ENCODE measurements around the gene MAML1. TPM values are rescaled to one million over a fixed set of nuclear protein-coding genes. Genes with fewer than 3 reads are reported as not detected.

The MAML1 gene
- total RNA-seq, 1 donor from 2014 or later: 59.1 TPM

- peaks cover 7% of the 10 kb centered on the region for H3K36me3 Mint-ChIP-seq (ENCODE audit: low read depth)
- peaks cover 11% of the 10 kb centered on the region for H3K4me1 Mint-ChIP-seq
- H3K27me3 Mint-ChIP-seq (ENCODE audit: low read depth): peaks cover 5% of the 10 kb centered on the region
- H3K4me3 Mint-ChIP-seq: peak overlapping the region; percentile 78
- no peaks in the 10 kb centered on the region for H3K9me3 Mint-ChIP-seq
- no peak for DNase-seq (ENCODE audit: low read depth, low spot score)
- H3K27ac Mint-ChIP-seq (ENCODE audit: unreplicated experiment): no peak overlapping the region
- TF ChIP-seq, protein P1, sequence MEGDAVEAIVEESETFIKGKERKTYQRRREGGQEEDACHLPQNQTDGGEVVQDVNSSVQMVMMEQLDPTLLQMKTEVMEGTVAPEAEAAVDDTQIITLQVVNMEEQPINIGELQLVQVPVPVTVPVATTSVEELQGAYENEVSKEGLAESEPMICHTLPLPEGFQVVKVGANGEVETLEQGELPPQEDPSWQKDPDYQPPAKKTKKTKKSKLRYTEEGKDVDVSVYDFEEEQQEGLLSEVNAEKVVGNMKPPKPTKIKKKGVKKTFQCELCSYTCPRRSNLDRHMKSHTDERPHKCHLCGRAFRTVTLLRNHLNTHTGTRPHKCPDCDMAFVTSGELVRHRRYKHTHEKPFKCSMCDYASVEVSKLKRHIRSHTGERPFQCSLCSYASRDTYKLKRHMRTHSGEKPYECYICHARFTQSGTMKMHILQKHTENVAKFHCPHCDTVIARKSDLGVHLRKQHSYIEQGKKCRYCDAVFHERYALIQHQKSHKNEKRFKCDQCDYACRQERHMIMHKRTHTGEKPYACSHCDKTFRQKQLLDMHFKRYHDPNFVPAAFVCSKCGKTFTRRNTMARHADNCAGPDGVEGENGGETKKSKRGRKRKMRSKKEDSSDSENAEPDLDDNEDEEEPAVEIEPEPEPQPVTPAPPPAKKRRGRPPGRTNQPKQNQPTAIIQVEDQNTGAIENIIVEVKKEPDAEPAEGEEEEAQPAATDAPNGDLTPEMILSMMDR (conservative IDR thresholded peaks at IDR 0.05): no peak
Observed at GRCh38 chr5:179797741-179798140, 65.1 kb downstream of the MAML1 start.

GRCh38 chr5:179798144-179798770 is 65.6 kb downstream of the MAML1 start:
- no peak for DNase-seq (ENCODE audit: low read depth, low spot score)
- Mint-ChIP-seq H3K27me3 (ENCODE audit: low read depth) (peaks cover 5% of the 10 kb centered on the region), H3K4me1 (peaks cover 14% of the 10 kb centered on the region), H3K9me3 (no peaks in the 10 kb centered on the region), H3K4me3 (no peak overlapping the region), H3K36me3 (ENCODE audit: low read depth) (peaks cover 7% of the 10 kb centered on the region), H3K27ac (ENCODE audit: unreplicated experiment) (no peak overlapping the region)
- TF ChIP-seq, protein P1 (conservative IDR thresholded peaks at IDR 0.05): no peak

DNA sequence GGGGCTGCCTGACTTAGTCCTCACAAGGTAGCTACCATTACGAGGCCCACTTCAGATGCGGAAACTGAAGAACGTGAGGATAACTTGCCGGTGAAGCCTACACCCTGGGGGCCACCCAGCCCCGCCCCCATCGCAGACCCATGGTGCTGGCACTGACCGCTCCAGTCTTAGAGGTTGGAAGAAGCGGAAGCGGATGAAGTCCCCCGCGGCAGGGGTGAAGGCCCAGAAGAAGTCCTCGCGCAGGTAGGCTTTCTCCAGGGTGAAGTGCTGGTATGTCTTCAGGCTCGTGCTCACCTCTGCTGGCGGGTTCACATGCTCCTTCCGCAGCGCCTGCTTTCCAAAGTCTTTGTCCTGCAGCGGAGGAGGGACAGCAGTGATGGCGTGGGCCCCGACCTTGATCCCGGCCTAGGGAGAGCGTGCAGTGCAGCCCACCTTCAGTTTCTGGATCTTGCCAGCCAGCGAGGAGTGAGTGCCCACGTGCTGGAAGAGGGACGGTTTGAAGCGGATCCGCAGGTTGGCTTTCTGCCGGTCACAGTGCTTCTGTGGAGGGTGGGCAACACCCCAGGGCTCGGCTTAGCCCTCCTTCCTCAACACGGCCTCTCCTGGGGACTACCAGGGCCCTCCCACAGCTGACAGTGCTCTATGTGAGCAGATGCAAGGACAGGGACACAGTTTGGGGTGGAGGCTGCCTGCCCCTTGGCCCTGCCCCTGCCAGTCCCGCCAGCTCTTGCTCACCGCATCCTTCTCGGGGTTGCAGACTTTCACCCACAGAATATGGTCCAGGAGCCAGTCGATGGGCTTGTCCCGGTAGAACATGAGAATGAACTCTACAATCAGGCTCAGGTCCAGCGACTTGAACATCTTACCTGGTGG is 66.4 kb downstream of the MAML1 start:
- Mint-ChIP-seq H3K27me3 (ENCODE audit: low read depth) (peaks cover 5% of the 10 kb centered on the region), H3K36me3 (ENCODE audit: low read depth) (peaks cover 7% of the 10 kb centered on the region), H3K4me3 (peak overlapping the region; percentile 61), H3K27ac (ENCODE audit: unreplicated experiment) (peak overlapping the region; percentile 35), H3K9me3 (no peaks in the 10 kb centered on the region), H3K4me1 (peaks cover 17% of the 10 kb centered on the region)
- TF ChIP-seq, protein P1 (conservative IDR thresholded peaks at IDR 0.05): no peak
- no peak for DNase-seq (ENCODE audit: low read depth, low spot score)

DNA sequence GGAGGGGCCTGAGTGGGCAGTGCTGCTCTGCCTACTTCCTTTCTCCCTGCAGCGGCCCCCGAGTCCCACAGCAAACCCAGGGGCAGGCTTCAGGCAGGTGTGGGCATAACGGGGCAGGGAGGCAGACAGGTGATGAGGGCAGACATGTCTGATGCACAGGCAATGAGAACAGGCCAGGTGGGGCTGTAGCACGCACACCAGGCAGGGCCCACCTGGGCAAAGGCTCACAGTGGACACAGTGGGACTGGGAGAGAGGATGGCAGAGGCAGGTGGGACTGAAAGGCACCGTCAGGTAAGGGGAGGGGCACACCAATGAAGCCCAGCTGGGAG is 67.0 kb downstream of the MAML1 start:
- H3K9me3 Mint-ChIP-seq: no peaks in the 10 kb centered on the region
- H3K27ac Mint-ChIP-seq (ENCODE audit: unreplicated experiment): peak overlapping the region; percentile 35
- H3K4me1 Mint-ChIP-seq: peaks cover 23% of the 10 kb centered on the region
- TF ChIP-seq, protein P1 (conservative IDR thresholded peaks at IDR 0.05): no peak
- H3K4me3 Mint-ChIP-seq: peak overlapping the region; percentile 61
- H3K27me3 Mint-ChIP-seq (ENCODE audit: low read depth): peaks cover 5% of the 10 kb centered on the region
- DNase-seq (ENCODE audit: low read depth, low spot score): no peak
- H3K36me3 Mint-ChIP-seq (ENCODE audit: low read depth): peaks cover 7% of the 10 kb centered on the region

DNA sequence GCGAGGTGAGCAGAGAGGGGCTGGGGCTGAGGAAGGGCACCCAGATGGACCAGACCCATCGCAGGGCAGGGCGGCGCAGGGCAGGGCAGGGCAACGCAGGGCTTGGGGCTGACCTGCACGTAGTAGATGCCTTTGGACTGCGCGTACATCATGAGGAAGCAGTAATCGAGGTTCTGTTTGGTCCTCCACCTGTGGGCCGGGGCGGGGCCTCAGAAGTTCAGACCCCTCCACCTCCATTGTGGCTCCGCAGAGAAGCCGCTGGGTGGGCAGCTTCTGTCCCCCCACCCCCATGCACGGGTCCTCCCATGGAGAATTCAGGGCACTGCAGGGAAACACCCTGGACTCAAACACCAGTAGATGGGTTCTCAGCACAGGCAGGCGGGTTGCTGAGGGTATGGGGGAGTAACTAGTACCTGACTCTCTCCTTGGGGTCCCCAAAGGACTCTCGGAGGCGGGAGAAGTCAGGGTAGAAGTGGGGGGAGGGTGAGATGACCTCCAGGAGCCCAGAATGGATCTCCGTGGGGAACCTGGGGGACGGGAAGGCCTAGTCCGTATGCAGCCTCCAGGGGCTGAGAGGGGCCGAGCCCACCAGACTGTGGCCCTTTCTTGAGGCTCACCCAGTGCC is 67.6 kb downstream of the MAML1 start:
- H3K27me3 Mint-ChIP-seq (ENCODE audit: low read depth): peaks cover 5% of the 10 kb centered on the region
- no peaks in the 10 kb centered on the region for H3K9me3 Mint-ChIP-seq
- peaks cover 29% of the 10 kb centered on the region for H3K4me1 Mint-ChIP-seq
- no peak overlapping the region for H3K27ac Mint-ChIP-seq (ENCODE audit: unreplicated experiment)
- no peak overlapping the region for H3K4me3 Mint-ChIP-seq
- TF ChIP-seq, protein P1 (conservative IDR thresholded peaks at IDR 0.05): no peak
- peaks cover 7% of the 10 kb centered on the region for H3K36me3 Mint-ChIP-seq (ENCODE audit: low read depth)
- DNase-seq (ENCODE audit: low read depth, low spot score): no peak
